ENCODE results near the gene DNAJC19. TPM values are rescaled to one million over a fixed set of nuclear protein-coding genes. Genes with fewer than 3 reads are reported as not detected.
"Not testable (repeated sequence)": the region's sequence is repeated elsewhere in the genome, so short reads cannot be mapped to it uniquely, and the experiment has no call there.

Gene DNAJC19
- total RNA-seq, 2 experiments from 2014 or later: 58.6 to 64.3 TPM

- BruUV-seq (replicated peaks): no TSS peak
- no peaks in the 10 kb centered on the region for H3K36me3 ChIP-seq (ENCODE audit: insufficient read depth, low read length)
- H3K27ac ChIP-seq (ENCODE audit: low read depth, low read length, poor library complexity, severe bottlenecking): no peak overlapping the region
- H3K79me2 ChIP-seq (ENCODE audit: insufficient read depth, low read depth, low read length): no peaks in the 10 kb centered on the region
- no peaks in the 10 kb centered on the region for H3K9me2 ChIP-seq (ENCODE audit: insufficient read depth, low read length)
- no peak overlapping the region for H3K4me2 ChIP-seq (ENCODE audit: low read length)
- CTCF ChIA-PET (ENCODE audit: unreplicated experiment): no interaction called here
- H3K9me3 ChIP-seq (ENCODE audit: low read length): no peaks in the 10 kb centered on the region
- no peak overlapping the region for H2AFZ ChIP-seq (ENCODE audit: low read length)
- H3K4me3 ChIP-seq (ENCODE audit: low read depth, low read length, poor library complexity, severe bottlenecking): no peak overlapping the region
- no peaks in the 10 kb centered on the region for H3K4me1 ChIP-seq (ENCODE audit: insufficient read depth, low read length, poor library complexity, severe bottlenecking)
- no peaks in the 10 kb centered on the region for H4K20me1 ChIP-seq (ENCODE audit: insufficient read depth, low read length)
- no peak for TF ChIP-seq CTCF (conservative IDR thresholded peaks at IDR 0.05; ENCODE audit: low read length)
- no peak for TF ChIP-seq EZH2phosphoT487 (IDR thresholded peaks at IDR 0.05; ENCODE audit: borderline replicate concordance, low read depth, low read length)
- intact Hi-C loops (cut with micrococcal nuclease; ENCODE audit: unreplicated experiment): no loop called here
- POLR2A ChIA-PET: interaction anchor here (0.6 to 0.8 kb wide), 3 partner anchors 12 to 28 kb away, joined by 3 read pairs; no protein-coding TSS in a partner anchor
- DNase-seq (ENCODE audit: low spot score): no peak
Observed at GRCh38 chr3:180996415-180996932, 6.9 kb upstream of the DNAJC19 start.

- H3K9me2 ChIP-seq (ENCODE audit: insufficient read depth, low read length): no peaks in the 10 kb centered on the region
- DNase-seq (ENCODE audit: low spot score): no peak
- H3K27ac ChIP-seq (ENCODE audit: low read depth, low read length, poor library complexity, severe bottlenecking): no peak overlapping the region
- peaks cover 15% of the 10 kb centered on the region for H3K79me2 ChIP-seq (ENCODE audit: insufficient read depth, low read depth, low read length)
- no peaks in the 10 kb centered on the region for H3K9me3 ChIP-seq (ENCODE audit: low read length)
- H4K20me1 ChIP-seq (ENCODE audit: insufficient read depth, low read length): no peaks in the 10 kb centered on the region
- ChIA-PET POLR2A (interaction anchor here (0.5 to 1.4 kb wide), 5 partner anchors 15 to 165 kb away, joined by 3 to 6 read pairs (median 4); partner anchors contain the start of gene FXR1), CTCF (ENCODE audit: unreplicated experiment) (no interaction called here)
- BruUV-seq (replicated peaks): no TSS peak
- H3K4me2 ChIP-seq (ENCODE audit: low read length): peak overlapping the region; percentile 76
- H3K4me3 ChIP-seq (ENCODE audit: low read depth, low read length, poor library complexity, severe bottlenecking): peak overlapping the region; percentile 76
- H2AFZ ChIP-seq (ENCODE audit: low read length): peak overlapping the region; percentile 82
- TF ChIP-seq EZH2phosphoT487 (IDR thresholded peaks at IDR 0.05; ENCODE audit: borderline replicate concordance, low read depth, low read length): no peak
- TF ChIP-seq CTCF (conservative IDR thresholded peaks at IDR 0.05; ENCODE audit: low read length): no peak
- H3K36me3 ChIP-seq (ENCODE audit: insufficient read depth, low read length): peaks cover 24% of the 10 kb centered on the region; the same call in 1 of the 2 replicates
- H3K4me1 ChIP-seq (ENCODE audit: insufficient read depth, low read length, poor library complexity, severe bottlenecking): peaks cover 10% of the 10 kb centered on the region
- intact Hi-C loops (cut with micrococcal nuclease; ENCODE audit: unreplicated experiment): no loop called here
Observed at GRCh38 chr3:180990505-180990904, 969 bp upstream of the DNAJC19 start.

DNA sequence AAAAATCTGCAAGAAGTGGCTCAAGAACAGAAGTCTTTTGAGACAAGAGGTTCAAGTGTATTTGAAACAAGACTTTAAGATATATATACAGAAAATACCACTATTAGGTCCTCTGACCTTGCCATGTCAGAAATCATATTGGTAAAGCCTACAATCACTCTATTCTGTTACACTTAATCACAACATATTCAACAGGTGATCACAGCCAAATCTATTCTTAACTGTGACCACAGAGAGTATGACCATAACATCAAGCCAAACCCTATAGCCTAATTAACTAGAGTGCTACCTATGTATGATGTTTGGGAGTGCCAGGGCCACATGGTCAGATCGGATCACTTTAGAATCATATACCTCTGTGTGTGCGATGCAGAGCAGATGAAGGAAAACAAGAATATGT is 2.2 kb downstream of the DNAJC19 start:
- H3K27ac ChIP-seq (ENCODE audit: low read depth, low read length, poor library complexity, severe bottlenecking): no peak overlapping the region
- no TSS peak for BruUV-seq (replicated peaks)
- TF ChIP-seq CTCF (conservative IDR thresholded peaks at IDR 0.05; ENCODE audit: low read length): no peak
- TF ChIP-seq EZH2phosphoT487 (IDR thresholded peaks at IDR 0.05; ENCODE audit: borderline replicate concordance, low read depth, low read length): no peak
- intact Hi-C loops (cut with micrococcal nuclease; ENCODE audit: unreplicated experiment): loop anchor here (5.0 kb wide), 1 partner anchor 385 kb away; the partner anchor contains the start of gene TTC14
- peaks cover 48% of the 10 kb centered on the region for H3K36me3 ChIP-seq (ENCODE audit: insufficient read depth, low read length)
- H3K4me1 ChIP-seq (ENCODE audit: insufficient read depth, low read length, poor library complexity, severe bottlenecking): peaks cover 10% of the 10 kb centered on the region
- H2AFZ ChIP-seq (ENCODE audit: low read length): no peak overlapping the region
- H3K79me2 ChIP-seq (ENCODE audit: insufficient read depth, low read depth, low read length): peaks cover 15% of the 10 kb centered on the region
- no peak overlapping the region for H3K4me3 ChIP-seq (ENCODE audit: low read depth, low read length, poor library complexity, severe bottlenecking)
- no peaks in the 10 kb centered on the region for H4K20me1 ChIP-seq (ENCODE audit: insufficient read depth, low read length)
- no peaks in the 10 kb centered on the region for H3K9me3 ChIP-seq (ENCODE audit: low read length)
- ChIA-PET CTCF (ENCODE audit: unreplicated experiment) (no interaction called here), POLR2A (no interaction called here)
- H3K4me2 ChIP-seq (ENCODE audit: low read length): 0 out of 2 replicates have a peak overlapping the region, but pooled peaks have one; percentile 2
- H3K9me2 ChIP-seq (ENCODE audit: insufficient read depth, low read length): no peaks in the 10 kb centered on the region
- no peak for DNase-seq (ENCODE audit: low spot score)

DNA sequence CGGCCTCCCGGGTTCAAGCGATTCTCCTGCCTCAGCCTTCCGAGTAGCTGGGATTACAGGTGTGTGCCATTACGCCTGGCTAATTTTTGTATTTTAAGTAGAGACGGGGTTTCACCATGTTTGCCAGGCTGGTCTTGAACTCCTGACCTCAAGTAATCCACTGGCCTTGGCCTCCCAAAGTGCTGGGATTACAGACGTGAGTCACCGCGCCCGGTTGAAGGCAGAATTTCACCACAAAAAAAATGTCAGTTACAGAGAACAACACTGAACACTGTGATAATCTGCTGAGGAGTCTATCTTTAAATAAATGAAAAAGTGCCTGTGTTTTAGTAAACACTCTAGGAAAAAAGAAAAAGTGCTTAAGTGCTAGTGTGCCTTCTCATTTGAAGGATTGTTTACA is 3.2 kb downstream of the DNAJC19 start:
- CTCF ChIA-PET (ENCODE audit: unreplicated experiment); H3K4me2 ChIP-seq (ENCODE audit: low read length); H3K9me2 ChIP-seq (ENCODE audit: insufficient read depth, low read length); H3K9me3 ChIP-seq (ENCODE audit: low read length); H4K20me1 ChIP-seq (ENCODE audit: insufficient read depth, low read length); H2AFZ ChIP-seq (ENCODE audit: low read length); POLR2A ChIA-PET; H3K27ac ChIP-seq (ENCODE audit: low read depth, low read length, poor library complexity, severe bottlenecking); BruUV-seq (replicated peaks); DNase-seq (ENCODE audit: low spot score); H3K4me3 ChIP-seq (ENCODE audit: low read depth, low read length, poor library complexity, severe bottlenecking): not testable (repeated sequence)
- Histone ChIP-seq H3K4me1 (ENCODE audit: insufficient read depth, low read length, poor library complexity, severe bottlenecking) (peaks cover 10% of the 10 kb centered on the region), H3K36me3 (ENCODE audit: insufficient read depth, low read length) (peaks cover 54% of the 10 kb centered on the region), H3K79me2 (ENCODE audit: insufficient read depth, low read depth, low read length) (peaks cover 15% of the 10 kb centered on the region)
- intact Hi-C loops (cut with micrococcal nuclease; ENCODE audit: unreplicated experiment): loop anchor here (5.0 kb wide), 1 partner anchor 384 kb away; the partner anchor contains the start of gene TTC14

All from OCI-LY7 (cell line).